Heart left ventricle (tissue), 16 donors: ENCODE measurements around the gene NLGN4Y. TPM values are rescaled to one million over a fixed set of nuclear protein-coding genes. Genes with fewer than 3 reads are reported as not detected.
"Not testable (repeated sequence)": the region's sequence is repeated elsewhere in the genome, so short reads cannot be mapped to it uniquely, and the experiment has no call there.

Experiments used
- ATAC-seq, 4 donors: fragments of 200-7000 bp; cut with Tn5 transposase; one replicate each; pipeline ENCODE4 v1.9.1; 2020 to 2022; ENCODE audit warnings: moderate library complexity in 4 of 4, mild to moderate bottlenecking in 3 of 4, moderate number of reproducible peaks in 1 of 4
- DNase-seq, 5 donors: peaks; one replicate each; pipeline ENCODE4 v3.0.0-alpha.2; 2020
- H3K27ac ChIP-seq, 12 donors: fragments of 200-600 bp; sonication (generic) in 4 of 12; one replicate each; pipeline versions ENCODE4 v1.5.0 to v1.8.0; 2016 to 2022; ENCODE audit warnings: mild to moderate bottlenecking in 2 of 12
- H3K27me3 ChIP-seq, 9 donors: fragments of 200-600 bp; sonication (generic) in 2 of 9; one replicate each; pipeline versions ENCODE4 v1.5.1 to v1.8.0; 2016 to 2022; ENCODE audit warnings: mild to moderate bottlenecking in 3 of 9
- H3K36me3 ChIP-seq, 9 donors: fragments of 200-600 bp; sonication (generic) in 2 of 9; one replicate each; pipeline versions ENCODE4 v1.5.0 to v1.8.0; 2018 to 2022; ENCODE audit warnings: mild to moderate bottlenecking in 2 of 9
- H3K4me1 ChIP-seq, 12 donors: fragments of 200-600 bp; sonication (generic) in 4 of 12; one replicate each; pipeline versions ENCODE4 v1.5.0 to v1.8.0; 2016 to 2022; ENCODE audit warnings: mild to moderate bottlenecking in 3 of 12
- H3K4me3 ChIP-seq, 12 donors: fragments of 200-600 bp; sonication (generic) in 4 of 12; one replicate each; pipeline versions ENCODE4 v1.5.0 to v1.8.0; 2017 to 2022; ENCODE audit warnings: mild to moderate bottlenecking in 9 of 12, moderate library complexity in 4 of 12
- H3K9me3 ChIP-seq, 12 donors: fragments of 200-600 bp; sonication (generic) in 4 of 12; one replicate each; pipeline versions ENCODE4 v1.5.0 to v1.8.0; 2016 to 2022; ENCODE audit warnings: mild to moderate bottlenecking in 1 of 12
- POLR2A ChIP-seq, 2 donors: fragments of 450-650 bp; IDR thresholded peaks; one replicate each; pipeline ENCODE4 v1.6.1; 2017; ENCODE audit warnings: antibody characterized with exemption in 2 of 2, mild to moderate bottlenecking in 2 of 2, moderate library complexity in 2 of 2
- WGBS, 4 donors: extraction: QIAGEN DNeasy Blood & Tissue Kit in 2 of 4; methylation state at CpG; one replicate each; pipeline versions ENCODE4 v1.1.5 to v1.1.7; 2013 to 2018; 5-methylcytosine and 5-hydroxymethylcytosine counted together
- intact Hi-C, 10 donors: fragments of 100-400 bp; cut with DNase I; formaldehyde crosslinking; loops; one replicate each; pipeline versions ENCODE4 v1.11.1 to v1.14.2; 2022
- polyA plus RNA-seq, 2 donors: library from polyadenylated mRNA; stranded (reverse); fragments of 200-250 nt; gene quantifications; one replicate each; pipeline ENCODE4 v1.2.3, GENCODE V29; 2013
- total RNA-seq, 9 donors: library from RNA; depleted of rRNA in 2 of 9; stranded (reverse); fragments of >200 nt in 2 of 9; fragmentation: NEBNext Ultra II Directional in 3 of 9; extraction: Animal tissue kit (Norgen Biotek cat#: 25700) in 3 of 9; gene quantifications; one replicate each; pipeline versions ENCODE4 v1.1.0 to v1.2.4, GENCODE V29; 2016 to 2023
- TF ChIP-seq, protein P1 (sequence below), 12 donors: fragments of 200-600 bp; sonication (generic) in 4 of 12; IDR thresholded peaks; one replicate each; pipeline versions ENCODE4 v1.5.0 to v1.8.0; 2018 to 2022; ENCODE audit warnings: antibody characterized with exemption in 12 of 12, mild to moderate bottlenecking in 5 of 12
- donor health status: ischemic (EF 13 %, LVEDD 7.1; RV severe dilation, severe dysfunction).
- donor health status: healthy with polysubstance abuse.
- donor health status: DM: no; HTN: yes; CAD: no.
- donor health status: DM: no; HTN: no; CAD: no.
- donor health status: ischemic (EF 25% LVEDD 6.9; RV normal size, moderate dysfunction).
- donor health status: ischemic (EF 25% LVEDD 5.7; RV mildly dilated, moderate dysfunction).
- donor health status: healthy.
- donor health status: DM: yes; HTN: yes; CAD: no.
- donor health status: ischemic (EF 35%, LVEDD 5.7; RV mildly dilated, moderate dysfunction).
- donor health status: nonischemic (EF 11% LVEDD 7.7; RV severe dilation, severe dysfunction).
- donor health status: DM: yes; HTN: yes; CAD: no.
- donor health status: PGD.
- donor health status: ischemic (EF 29% LVEDD 5.4; RV normal size, mild dysfunction).
- donor health status: nonischemic (EF 23%, LVEDD 6.1; RV moderate dilation, normal function).

Gene NLGN4Y
- total and polyA plus RNA-seq, 11 donors: 0.05 to 3.4 (median 1.1) TPM; not detected in 4

- ATAC-seq: no peak
- Histone ChIP-seq H3K4me1 (no peaks in the 10 kb centered on the region), H3K36me3 (no peaks in the 10 kb centered on the region), H3K27ac (no peak overlapping the region), H3K9me3 (no peaks in the 10 kb centered on the region), H3K27me3 (no peaks in the 10 kb centered on the region), H3K4me3 (no peak overlapping the region)
- intact Hi-C loops: no loop called here
- TF ChIP-seq POLR2A (IDR thresholded peaks at IDR 0.05): no peak
- TF ChIP-seq, protein P1, sequence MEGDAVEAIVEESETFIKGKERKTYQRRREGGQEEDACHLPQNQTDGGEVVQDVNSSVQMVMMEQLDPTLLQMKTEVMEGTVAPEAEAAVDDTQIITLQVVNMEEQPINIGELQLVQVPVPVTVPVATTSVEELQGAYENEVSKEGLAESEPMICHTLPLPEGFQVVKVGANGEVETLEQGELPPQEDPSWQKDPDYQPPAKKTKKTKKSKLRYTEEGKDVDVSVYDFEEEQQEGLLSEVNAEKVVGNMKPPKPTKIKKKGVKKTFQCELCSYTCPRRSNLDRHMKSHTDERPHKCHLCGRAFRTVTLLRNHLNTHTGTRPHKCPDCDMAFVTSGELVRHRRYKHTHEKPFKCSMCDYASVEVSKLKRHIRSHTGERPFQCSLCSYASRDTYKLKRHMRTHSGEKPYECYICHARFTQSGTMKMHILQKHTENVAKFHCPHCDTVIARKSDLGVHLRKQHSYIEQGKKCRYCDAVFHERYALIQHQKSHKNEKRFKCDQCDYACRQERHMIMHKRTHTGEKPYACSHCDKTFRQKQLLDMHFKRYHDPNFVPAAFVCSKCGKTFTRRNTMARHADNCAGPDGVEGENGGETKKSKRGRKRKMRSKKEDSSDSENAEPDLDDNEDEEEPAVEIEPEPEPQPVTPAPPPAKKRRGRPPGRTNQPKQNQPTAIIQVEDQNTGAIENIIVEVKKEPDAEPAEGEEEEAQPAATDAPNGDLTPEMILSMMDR (IDR thresholded peaks at IDR 0.05): no peak
- DNase-seq: no peak
These were observed 336.1 kb downstream of the NLGN4Y start for GRCh38 chrY:14860448-14860847.

- H3K27ac ChIP-seq, H3K4me1 ChIP-seq, ATAC-seq, DNase-seq, H3K4me3 ChIP-seq, intact Hi-C loops, H3K27me3 ChIP-seq, H3K9me3 ChIP-seq, H3K36me3 ChIP-seq: not testable (repeated sequence)
- 71 to 73% methylated on average over 8 of the region's 8 CpGs; no CpG with 5 or more reads in 2 of the 4 donors for WGBS, 4 donors
These were observed 336.7 kb downstream of the NLGN4Y start for GRCh38 chrY:14861033-14861432.

GRCh38 chrY:14871971-14872370 is 347.6 kb downstream of the NLGN4Y start:
- Histone ChIP-seq H3K4me3 (no peak overlapping the region), H3K9me3 (peaks cover 0 to 11% (median 0%) of the 10 kb centered on the region in 12 donors), H3K27ac (no peak overlapping the region), H3K4me1 (no peaks in the 10 kb centered on the region), H3K36me3 (no peaks in the 10 kb centered on the region), H3K27me3 (no peaks in the 10 kb centered on the region)
- no peak for ATAC-seq
- intact Hi-C loops: no loop called here
- no peak for DNase-seq
- TF ChIP-seq POLR2A (IDR thresholded peaks at IDR 0.05): no peak
- TF ChIP-seq, protein P1 (IDR thresholded peaks at IDR 0.05): no peak
- WGBS, 4 donors: 32 to 33% methylated on average over 2 of the region's 2 CpGs; no CpG with 5 or more reads in 2 of the 4 donors
